Ovary (tissue), 3 donors: ENCODE measurements around the gene DUSP19.
"Not testable (repeated sequence)": the region's sequence is repeated elsewhere in the genome, so short reads cannot be mapped to it uniquely, and the experiment has no call there.

Source experiments
- EP300 ChIP-seq: sonication (generic); formaldehyde crosslinking; IDR thresholded peaks from one replicate; pipeline ENCODE4 v1.6.1; 2017; ENCODE audit warnings: antibody characterized with exemption
- POLR2A ChIP-seq: fragments of 450-650 bp; IDR thresholded peaks from one replicate; pipeline ENCODE4 v1.6.1; 2017; ENCODE audit warnings: antibody characterized with exemption, mild to moderate bottlenecking, moderate library complexity
- TF ChIP-seq, protein P1 (sequence below), 3 donors: fragments of 450-650 bp in 2 of 3; fragments of 200-600 bp in 1 of 3; IDR thresholded peaks; one replicate each; pipeline versions ENCODE4 v1.5.1 to v1.8.0; 2016 to 2022; ENCODE audit warnings: antibody characterized with exemption in 3 of 3, mild to moderate bottlenecking in 1 of 3
- donor health status: DM: no; HTN: no; CAD: no.

- not testable (repeated sequence) for TF ChIP-seq POLR2A, EP300
- TF ChIP-seq, protein P1, sequence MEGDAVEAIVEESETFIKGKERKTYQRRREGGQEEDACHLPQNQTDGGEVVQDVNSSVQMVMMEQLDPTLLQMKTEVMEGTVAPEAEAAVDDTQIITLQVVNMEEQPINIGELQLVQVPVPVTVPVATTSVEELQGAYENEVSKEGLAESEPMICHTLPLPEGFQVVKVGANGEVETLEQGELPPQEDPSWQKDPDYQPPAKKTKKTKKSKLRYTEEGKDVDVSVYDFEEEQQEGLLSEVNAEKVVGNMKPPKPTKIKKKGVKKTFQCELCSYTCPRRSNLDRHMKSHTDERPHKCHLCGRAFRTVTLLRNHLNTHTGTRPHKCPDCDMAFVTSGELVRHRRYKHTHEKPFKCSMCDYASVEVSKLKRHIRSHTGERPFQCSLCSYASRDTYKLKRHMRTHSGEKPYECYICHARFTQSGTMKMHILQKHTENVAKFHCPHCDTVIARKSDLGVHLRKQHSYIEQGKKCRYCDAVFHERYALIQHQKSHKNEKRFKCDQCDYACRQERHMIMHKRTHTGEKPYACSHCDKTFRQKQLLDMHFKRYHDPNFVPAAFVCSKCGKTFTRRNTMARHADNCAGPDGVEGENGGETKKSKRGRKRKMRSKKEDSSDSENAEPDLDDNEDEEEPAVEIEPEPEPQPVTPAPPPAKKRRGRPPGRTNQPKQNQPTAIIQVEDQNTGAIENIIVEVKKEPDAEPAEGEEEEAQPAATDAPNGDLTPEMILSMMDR (IDR thresholded peaks at IDR 0.05), result not testable (repeated sequence)
Measured at GRCh38 chr2:183047486-183048125, 30.9 kb upstream of the DUSP19 start.
